HG02571 (cell line): Measurements from ENCODE around the gene KCNIP3.

Experiments used
- ATAC-seq: cut with Tn5 transposase; IDR thresholded peaks from one replicate; pipeline ENCODE4 v1.9.1; 2021; ENCODE audit warnings: mild to moderate bottlenecking, moderate library complexity; ENCODE audit not compliant: unreplicated experiment

The KCNIP3 gene

GRCh38 chr2:95294579-95295250, 2.4 kb upstream of the KCNIP3 start:
- ATAC-seq = no peak

DNA sequence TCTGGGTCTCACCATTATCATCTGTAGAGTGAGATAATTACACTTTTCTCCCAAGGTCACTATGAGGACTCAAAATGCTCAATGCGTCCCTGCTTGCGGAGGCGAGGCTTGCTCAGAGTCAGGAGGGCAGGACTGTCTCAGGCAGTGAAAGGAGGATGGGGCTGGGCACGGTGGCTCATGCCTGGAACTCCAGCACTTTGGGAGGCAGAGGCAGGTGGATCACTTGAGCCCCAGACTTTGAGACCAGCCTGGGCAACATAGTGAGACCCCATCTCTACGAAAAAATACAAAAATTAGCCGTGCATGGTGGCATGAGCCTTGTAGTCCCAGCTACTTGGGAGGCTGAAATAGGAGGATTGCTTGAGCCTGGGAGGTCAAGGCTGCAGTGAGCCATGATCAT, 1.8 kb upstream of the KCNIP3 start:
- ATAC-seq = no peak

DNA sequence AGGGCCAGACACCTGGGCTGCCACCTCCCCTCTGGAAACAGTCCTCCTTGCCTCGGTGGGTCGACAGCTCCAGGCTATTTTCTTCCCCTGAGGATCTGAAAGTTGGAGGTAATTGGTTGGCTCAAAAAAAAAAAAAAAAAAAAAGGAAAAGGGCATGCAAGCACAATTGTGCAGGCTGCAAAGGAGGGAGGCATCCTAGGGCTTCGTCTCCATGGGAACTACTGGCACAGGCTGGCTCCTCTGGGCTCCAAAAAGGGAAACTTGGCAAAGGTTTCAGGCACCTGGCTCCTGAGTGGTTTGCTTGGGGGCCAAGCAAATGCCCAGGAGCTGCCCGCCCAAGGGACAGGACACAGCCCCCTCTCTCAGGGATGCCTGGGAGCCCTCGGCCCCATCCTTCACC, 1.1 kb upstream of the KCNIP3 start:
- ATAC-seq = no peak

GRCh38 chr2:95297639-95298395, 670 bp downstream of the KCNIP3 start:
- no peak for ATAC-seq

DNA sequence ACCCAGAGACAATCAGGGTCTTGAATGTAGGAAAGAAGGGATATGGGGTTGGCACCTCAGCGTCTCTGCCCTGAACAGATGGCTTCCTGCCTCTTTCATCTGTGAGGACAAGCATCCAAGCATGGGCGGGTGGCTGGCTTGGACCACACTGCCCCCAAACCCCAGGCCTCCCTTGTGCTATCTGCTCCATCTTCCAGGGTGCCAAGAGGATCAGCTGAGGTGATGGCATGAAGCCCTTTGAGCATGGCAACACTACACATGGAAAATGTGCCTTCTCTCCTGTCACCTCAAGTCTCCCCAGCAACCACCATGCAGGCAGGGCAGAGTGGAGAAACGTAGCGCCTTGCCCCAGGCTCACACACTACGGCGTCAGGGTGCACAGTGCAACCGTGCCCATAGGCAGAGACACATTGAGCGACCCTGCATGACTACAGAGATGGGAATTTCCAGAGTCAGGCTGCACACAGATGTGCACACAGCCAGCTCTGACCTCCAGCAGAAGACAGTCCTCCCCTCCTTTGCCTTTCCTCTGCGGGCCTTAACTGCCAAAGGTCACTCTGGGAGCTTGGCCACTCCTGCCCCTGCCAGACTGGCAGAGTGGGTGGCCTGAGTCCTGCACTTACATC, 1.5 kb downstream of the KCNIP3 start:
- ATAC-seq = no peak

DNA sequence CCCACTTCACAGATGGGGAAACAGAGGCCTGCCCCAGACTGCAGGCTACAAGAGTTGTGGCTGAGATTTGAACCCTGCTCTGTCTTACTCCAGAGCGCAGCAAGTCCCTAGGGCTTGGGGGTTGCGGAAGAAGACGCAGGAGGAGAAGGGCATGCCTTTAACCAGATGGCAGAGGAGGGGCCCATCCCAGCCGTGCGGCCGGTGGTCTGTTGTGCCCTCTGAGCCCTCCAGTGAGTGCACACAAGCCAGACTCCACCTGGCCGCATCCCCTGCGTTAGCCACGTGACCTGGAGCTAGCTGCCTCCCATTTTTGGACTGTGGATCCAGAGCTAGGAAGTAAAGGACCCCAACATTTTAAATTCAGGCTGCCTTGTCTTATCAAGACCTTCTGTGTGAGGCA, 2.8 kb downstream of the KCNIP3 start:
- ATAC-seq = no peak

DNA sequence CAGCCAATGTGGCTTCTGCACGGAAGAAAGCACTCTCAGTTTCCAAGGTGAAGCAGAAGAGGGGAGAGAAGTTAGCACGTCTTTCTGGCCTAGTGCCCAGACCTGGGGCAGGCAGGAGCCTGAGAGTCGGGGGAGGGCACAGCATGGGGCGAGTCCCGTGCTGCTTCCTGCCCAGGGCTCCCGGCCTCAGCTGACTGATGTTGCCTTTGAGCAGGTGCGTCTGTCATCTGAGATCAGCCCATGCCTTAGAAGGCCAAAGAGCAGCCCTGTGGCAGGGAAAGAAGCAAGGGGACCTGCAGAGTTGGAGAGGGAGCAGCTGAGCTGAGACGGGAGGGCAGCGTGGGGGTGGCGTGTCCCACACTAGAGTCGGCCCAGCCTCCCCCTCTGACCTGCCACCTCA, 3.3 kb downstream of the KCNIP3 start:
- ATAC-seq = no peak

GRCh38 chr2:95301186-95301585, 4.0 kb downstream of the KCNIP3 start:
- no peak for ATAC-seq

- no peak for ATAC-seq
These were observed 4.9 kb downstream of the KCNIP3 start for GRCh38 chr2:95301876-95302641.

DNA sequence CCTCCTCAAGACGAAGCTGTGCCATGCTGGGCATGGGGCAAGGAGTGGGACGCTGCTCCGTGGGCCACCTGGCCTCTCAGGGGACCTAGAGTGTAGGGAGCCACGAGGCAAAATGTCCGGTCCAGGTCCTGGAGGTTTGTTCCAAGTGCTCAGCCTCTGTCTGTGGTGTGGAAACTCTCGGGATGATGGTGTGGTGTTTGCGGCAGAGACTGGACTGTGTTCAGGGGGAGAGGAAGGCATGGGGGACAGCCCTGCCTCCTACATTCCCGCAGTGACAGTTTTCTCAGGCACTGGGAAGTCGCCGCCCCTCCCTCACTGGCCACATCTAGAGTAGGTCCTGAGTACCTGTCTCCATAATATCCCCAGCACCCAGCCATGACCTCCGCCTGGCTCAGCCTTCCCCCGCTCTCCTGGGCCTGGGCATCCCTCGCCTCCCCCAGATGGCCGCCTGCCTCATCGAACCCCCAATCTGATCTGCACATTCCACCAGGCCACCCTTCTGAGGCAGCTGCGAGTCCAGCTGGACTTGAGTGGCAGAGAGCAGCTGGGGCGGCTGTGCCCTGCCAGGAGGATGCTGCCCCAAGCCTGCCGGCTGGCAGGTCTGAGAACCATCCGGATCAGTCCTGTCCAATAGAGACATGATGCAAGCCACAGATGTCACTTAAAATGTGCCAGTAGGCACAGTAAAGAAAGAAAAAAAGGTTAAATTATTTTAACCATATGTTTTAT, 6.2 kb downstream of the KCNIP3 start:
- no peak for ATAC-seq

GRCh38 chr2:95305380-95306061, 8.4 kb downstream of the KCNIP3 start:
- no peak for ATAC-seq

DNA sequence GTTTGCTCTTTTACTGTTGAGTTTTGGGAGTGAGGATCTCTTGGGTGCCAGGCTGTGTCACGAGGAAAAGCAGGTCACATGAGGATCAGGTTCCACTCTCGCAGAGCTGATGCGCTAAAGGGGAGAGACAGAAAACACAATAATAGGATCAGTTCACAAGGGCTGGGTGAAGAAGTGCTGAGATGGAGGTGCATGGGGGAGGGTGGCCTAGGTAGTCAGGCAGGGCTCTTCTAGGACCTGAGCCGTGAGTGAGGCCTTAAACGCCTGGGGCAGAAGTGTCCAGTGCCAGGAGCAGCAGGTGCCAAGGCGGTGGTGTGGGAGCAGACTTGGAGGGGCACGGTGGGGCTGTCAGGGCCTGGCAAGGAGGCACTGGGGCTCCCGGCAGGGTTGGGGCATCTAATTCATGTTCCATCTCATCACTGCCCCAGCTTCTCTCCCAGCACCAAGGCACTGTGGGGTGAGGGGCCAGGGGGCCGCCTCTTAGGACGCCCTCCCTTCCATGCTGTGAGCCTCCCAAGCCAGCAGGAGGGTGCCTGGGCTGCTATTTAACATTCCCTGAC, 9.3 kb downstream of the KCNIP3 start:
- no peak for ATAC-seq

DNA sequence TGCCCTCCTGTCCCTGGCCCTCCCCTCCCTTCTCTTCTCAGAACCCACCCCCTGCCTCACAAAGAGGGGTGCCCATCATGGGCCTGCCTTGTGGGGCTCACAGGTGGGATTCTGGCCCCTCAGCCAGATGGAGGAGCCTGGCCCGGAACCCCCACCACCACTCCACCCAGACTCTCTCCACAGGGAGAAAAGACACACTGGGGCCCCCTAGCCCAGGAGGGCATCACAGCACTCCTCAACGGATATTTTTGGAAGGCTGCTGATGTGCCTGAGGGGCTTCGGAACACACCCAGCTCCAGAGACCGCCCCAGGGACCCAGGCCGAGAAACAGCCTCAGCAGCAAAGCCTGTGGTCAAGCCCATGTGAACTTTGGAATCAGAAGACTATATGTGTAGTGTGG, 9.9 kb downstream of the KCNIP3 start:
- no peak for ATAC-seq

- no peak for ATAC-seq
These were observed 10.7 kb downstream of the KCNIP3 start for GRCh38 chr2:95307878-95308277.

DNA sequence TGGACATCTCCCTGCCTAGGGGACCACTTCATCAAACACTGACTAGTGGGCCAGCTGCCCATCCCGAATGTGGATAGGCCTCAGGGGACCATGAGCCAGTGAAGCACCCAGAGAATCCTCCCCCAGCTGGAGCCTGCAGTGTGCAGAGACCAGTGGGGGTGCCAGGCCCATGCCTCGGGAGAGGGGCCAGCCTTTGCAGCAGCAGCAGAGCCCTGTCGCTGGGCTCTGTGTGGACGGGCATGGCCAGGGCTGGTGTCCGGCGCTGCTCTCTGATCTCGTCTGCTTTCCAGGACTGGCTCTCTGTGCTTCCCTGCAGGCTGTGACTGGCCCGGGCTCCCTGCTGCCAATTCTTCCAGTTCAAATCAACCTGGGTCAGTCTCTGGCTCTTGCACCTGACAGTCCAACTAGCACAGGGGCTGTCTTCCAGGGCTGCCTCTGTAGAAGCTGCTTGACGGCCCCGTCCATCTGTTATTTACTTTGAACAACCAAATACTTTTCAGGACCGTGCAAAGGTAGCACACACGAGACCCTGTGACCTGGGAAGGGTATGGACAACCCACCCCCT, 11.4 kb downstream of the KCNIP3 start:
- ATAC-seq = no peak

- no peak for ATAC-seq
These were observed 12.5 kb downstream of the KCNIP3 start for GRCh38 chr2:95309599-95309998.

DNA sequence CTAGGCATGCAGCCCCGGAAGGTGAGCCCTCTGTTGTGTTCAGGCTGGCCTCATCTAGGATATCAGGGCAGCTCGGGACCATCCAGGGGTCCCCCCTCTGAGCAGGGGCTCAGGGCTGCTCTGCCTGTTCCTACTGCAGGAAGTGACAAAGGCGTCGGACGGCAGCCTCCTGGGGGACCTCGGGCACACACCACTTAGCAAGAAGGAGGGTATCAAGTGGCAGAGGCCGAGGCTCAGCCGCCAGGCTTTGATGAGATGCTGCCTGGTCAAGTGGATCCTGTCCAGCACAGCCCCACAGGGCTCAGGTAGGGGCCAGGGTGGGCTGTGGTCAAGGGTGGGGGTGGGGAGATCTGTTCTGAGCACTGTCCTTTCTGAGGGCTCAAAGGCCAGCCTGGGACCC, 13.1 kb downstream of the KCNIP3 start:
- ATAC-seq = no peak

GRCh38 chr2:95310651-95311050, 13.5 kb downstream of the KCNIP3 start:
- no peak for ATAC-seq

DNA sequence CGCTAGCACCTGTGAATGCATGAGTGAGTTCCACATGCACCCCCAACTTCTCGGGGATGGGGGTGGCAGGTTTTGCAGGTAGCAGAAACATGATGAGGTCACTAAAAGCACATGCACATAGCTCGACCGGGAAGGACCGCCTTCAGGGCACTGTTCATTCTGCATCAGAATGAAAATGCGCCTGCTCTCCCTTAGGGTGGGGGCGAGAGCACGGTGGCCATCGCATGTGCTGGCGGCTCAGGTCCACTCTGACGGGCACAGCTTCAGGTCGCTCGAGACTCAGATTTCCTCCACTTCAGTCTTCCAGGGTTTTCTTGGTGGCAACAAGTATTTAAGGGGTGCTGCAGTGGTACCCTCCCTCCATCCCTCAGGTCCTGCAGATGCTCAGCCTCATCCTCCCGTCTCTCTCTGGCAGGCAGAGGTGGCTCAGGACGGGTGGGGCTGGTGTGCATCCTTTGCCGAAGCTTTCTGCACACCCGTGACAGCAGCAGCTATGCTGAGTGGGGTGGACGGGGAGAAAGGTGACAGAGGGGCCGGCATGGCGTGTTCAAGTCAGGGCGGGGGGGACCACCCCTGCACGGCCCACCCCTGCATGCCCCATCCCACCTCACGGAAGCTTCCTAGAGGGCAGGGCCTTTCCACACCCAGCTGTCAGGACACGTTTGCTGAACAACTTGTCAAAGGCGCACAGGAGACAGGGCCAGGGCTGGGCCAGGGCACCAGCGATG, 14.8 kb downstream of the KCNIP3 start:
- ATAC-seq = no peak
